Activated naive CD4-positive, alpha-beta T cell (primary cell): Measurements from ENCODE around the gene CTXN3.

Source experiments
- DNase-seq, 4 experiments: peaks; one replicate each; lab custom pipeline; 2025; lab: John Stamatoyannopoulos, UW

The CTXN3 gene

GRCh38 chr5:127699416-127699815 lies 50.5 kb downstream of the CTXN3 start:
- DNase-seq: no peak

- no peak for DNase-seq
These were observed 51.4 kb downstream of the CTXN3 start for GRCh38 chr5:127700237-127700766.

- DNase-seq: no peak
These were observed 53.6 kb downstream of the CTXN3 start for GRCh38 chr5:127702434-127702833.

GRCh38 chr5:127702926-127703561 lies 54.2 kb downstream of the CTXN3 start, which contains the start of gene CCDC192:
TSS of gene CCDC192 (plus strand) at chr5:127703391. CDS start at chr5:127703446, 55 bp downstream.
- no peak for DNase-seq

GRCh38 chr5:127705120-127705892 lies 56.4 kb downstream of the CTXN3 start:
- no peak for DNase-seq

- no peak for DNase-seq
These were observed 57.8 kb downstream of the CTXN3 start for GRCh38 chr5:127706691-127707090.

GRCh38 chr5:127707209-127707608 lies 58.3 kb downstream of the CTXN3 start:
- no peak for DNase-seq
